ENCODE measurements around the gene TNFSF11.
"Not testable (repeated sequence)": the region's sequence is repeated elsewhere in the genome, so short reads cannot be mapped to it uniquely, and the experiment has no call there.

Gene TNFSF11

GRCh38 chr13:42551611-42552010, 22.3 kb upstream of the TNFSF11 start:
- TF ChIP-seq FOXP2 (optimal IDR thresholded peaks at IDR 0.05; ENCODE audit: control extremely low read depth, extremely low read length, insufficient read depth) (no peak), POLR2AphosphoS5 (IDR thresholded peaks at IDR 0.05; ENCODE audit: borderline replicate concordance, low read depth, low read length) (no peak), EZH2 (IDR thresholded peaks at IDR 0.05) (no peak)
- H3K9me3 ChIP-seq (ENCODE audit: low read depth, low read length): no peaks in the 10 kb centered on the region
- H3K36me3 ChIP-seq (ENCODE audit: insufficient read depth, low read length): no peaks in the 10 kb centered on the region
- no peak overlapping the region for H3K9ac ChIP-seq (ENCODE audit: insufficient read length)
- H3K4me3 ChIP-seq: no peak overlapping the region
- no peak for DNase-seq (ENCODE audit: low read depth, low spot score)
- H3K27ac ChIP-seq: no peak overlapping the region

- H3K27ac ChIP-seq: no peak overlapping the region
These were observed 20.6 kb upstream of the TNFSF11 start for GRCh38 chr13:42553098-42554046.

DNA sequence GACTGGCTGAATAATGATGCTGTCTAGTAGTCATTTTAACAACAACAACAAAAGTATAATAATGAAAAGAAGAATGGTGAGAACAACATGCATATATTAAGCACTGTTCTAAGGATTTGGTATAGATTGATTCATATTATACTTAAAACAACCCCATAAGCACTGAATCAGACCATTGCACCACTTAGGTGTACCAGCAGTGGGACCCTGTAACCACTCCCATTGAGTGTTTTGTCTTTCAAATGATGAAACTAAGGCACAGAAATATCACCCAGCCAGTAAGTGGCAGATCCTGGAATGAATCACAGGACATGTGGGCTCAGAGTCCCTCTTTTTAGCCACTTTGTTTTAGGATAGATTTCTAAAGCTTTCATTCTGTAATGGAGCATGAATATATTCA, 14.9 kb upstream of the TNFSF11 start:
- H3K27ac ChIP-seq: no peak overlapping the region
- H3K36me3 ChIP-seq (ENCODE audit: insufficient read depth, low read length): no peaks in the 10 kb centered on the region
- no peak for DNase-seq (ENCODE audit: low read depth, low spot score)
- TF ChIP-seq POLR2AphosphoS5 (IDR thresholded peaks at IDR 0.05; ENCODE audit: borderline replicate concordance, low read depth, low read length): no peak
- TF ChIP-seq FOXP2 (optimal IDR thresholded peaks at IDR 0.05; ENCODE audit: control extremely low read depth, extremely low read length, insufficient read depth): no peak
- TF ChIP-seq EZH2 (IDR thresholded peaks at IDR 0.05): no peak
- H3K9me3 ChIP-seq (ENCODE audit: low read depth, low read length): no peaks in the 10 kb centered on the region
- no peak overlapping the region for H3K4me3 ChIP-seq
- no peak overlapping the region for H3K9ac ChIP-seq (ENCODE audit: insufficient read length)

More at GRCh38 chr13:42553098-42554046, 20.6 kb upstream of the TNFSF11 start:
- H3K36me3 ChIP-seq (ENCODE audit: insufficient read depth, low read length): no peaks in the 10 kb centered on the region
- H3K9ac ChIP-seq (ENCODE audit: insufficient read length): no peak overlapping the region
- DNase-seq (ENCODE audit: low read depth, low spot score): no peak
- no peaks in the 10 kb centered on the region for H3K9me3 ChIP-seq (ENCODE audit: low read depth, low read length)
- TF ChIP-seq FOXP2 (optimal IDR thresholded peaks at IDR 0.05; ENCODE audit: control extremely low read depth, extremely low read length, insufficient read depth) (no peak), POLR2AphosphoS5 (IDR thresholded peaks at IDR 0.05; ENCODE audit: borderline replicate concordance, low read depth, low read length) (no peak), EZH2 (IDR thresholded peaks at IDR 0.05) (no peak)
- H3K4me3 ChIP-seq: no peak overlapping the region

- not testable (repeated sequence) for H3K4me3 ChIP-seq; H3K9me3 ChIP-seq (ENCODE audit: low read depth, low read length); DNase-seq (ENCODE audit: low read depth, low spot score); H3K27ac ChIP-seq; H3K9ac ChIP-seq (ENCODE audit: insufficient read length); H3K36me3 ChIP-seq (ENCODE audit: insufficient read depth, low read length)
These were observed 14.3 kb upstream of the TNFSF11 start for GRCh38 chr13:42559573-42560218.

DNA sequence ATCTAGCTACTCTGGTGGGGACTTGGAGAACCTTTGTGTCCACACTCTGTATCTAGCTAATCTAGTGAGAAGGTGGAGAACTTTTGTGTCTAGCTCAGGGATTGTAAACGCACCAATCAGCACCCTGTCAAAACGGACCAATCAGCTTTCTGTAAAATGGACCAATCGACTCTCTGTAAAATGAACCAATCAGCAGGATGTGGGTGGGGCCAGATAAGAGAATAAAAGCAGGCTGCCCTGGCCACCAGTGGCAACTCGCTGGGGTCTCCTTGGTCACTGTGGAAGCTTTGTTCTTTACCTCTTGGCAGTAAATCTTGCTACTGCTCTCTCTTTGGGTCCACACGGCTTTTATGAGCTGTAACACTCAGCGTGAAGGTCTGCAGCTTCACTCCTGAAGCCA, 13.6 kb upstream of the TNFSF11 start:
- H3K27ac ChIP-seq; H3K4me3 ChIP-seq; H3K36me3 ChIP-seq (ENCODE audit: insufficient read depth, low read length); H3K9me3 ChIP-seq (ENCODE audit: low read depth, low read length); DNase-seq (ENCODE audit: low read depth, low spot score); H3K9ac ChIP-seq (ENCODE audit: insufficient read length): not testable (repeated sequence)

- H3K27ac ChIP-seq: no peak overlapping the region
- DNase-seq (ENCODE audit: low read depth, low spot score): no peak
- no peak overlapping the region for H3K9ac ChIP-seq (ENCODE audit: insufficient read length)
- TF ChIP-seq POLR2AphosphoS5 (IDR thresholded peaks at IDR 0.05; ENCODE audit: borderline replicate concordance, low read depth, low read length) (no peak), FOXP2 (optimal IDR thresholded peaks at IDR 0.05; ENCODE audit: control extremely low read depth, extremely low read length, insufficient read depth) (no peak), EZH2 (IDR thresholded peaks at IDR 0.05) (no peak)
- no peaks in the 10 kb centered on the region for H3K36me3 ChIP-seq (ENCODE audit: insufficient read depth, low read length)
- no peak overlapping the region for H3K4me3 ChIP-seq
- H3K9me3 ChIP-seq (ENCODE audit: low read depth, low read length): no peaks in the 10 kb centered on the region
These were observed 12.0 kb upstream of the TNFSF11 start for GRCh38 chr13:42561752-42562467.

GRCh38 chr13:42567906-42568305, 6.0 kb upstream of the TNFSF11 start:
- TF ChIP-seq FOXP2 (optimal IDR thresholded peaks at IDR 0.05; ENCODE audit: control extremely low read depth, extremely low read length, insufficient read depth) (no peak), EZH2 (IDR thresholded peaks at IDR 0.05) (no peak), POLR2AphosphoS5 (IDR thresholded peaks at IDR 0.05; ENCODE audit: borderline replicate concordance, low read depth, low read length) (no peak)
- Histone ChIP-seq H3K9me3 (ENCODE audit: low read depth, low read length) (no peaks in the 10 kb centered on the region), H3K9ac (ENCODE audit: insufficient read length) (no peak overlapping the region), H3K27ac (no peak overlapping the region), H3K36me3 (ENCODE audit: insufficient read depth, low read length) (no peaks in the 10 kb centered on the region), H3K4me3 (no peak overlapping the region)
- DNase-seq (ENCODE audit: low read depth, low spot score): no peak

- no peak for DNase-seq (ENCODE audit: low read depth, low spot score)
These were observed 4.2 kb upstream of the TNFSF11 start for GRCh38 chr13:42569576-42570344.

More at GRCh38 chr13:42569576-42570344, 4.2 kb upstream of the TNFSF11 start:
- H3K9me3 ChIP-seq (ENCODE audit: low read depth, low read length): no peaks in the 10 kb centered on the region
- H3K9ac ChIP-seq (ENCODE audit: insufficient read length): no peak overlapping the region
- H3K27ac ChIP-seq: no peak overlapping the region
- TF ChIP-seq EZH2 (IDR thresholded peaks at IDR 0.05) (no peak), POLR2AphosphoS5 (IDR thresholded peaks at IDR 0.05; ENCODE audit: borderline replicate concordance, low read depth, low read length) (no peak), FOXP2 (optimal IDR thresholded peaks at IDR 0.05; ENCODE audit: control extremely low read depth, extremely low read length, insufficient read depth) (no peak)
- no peak overlapping the region for H3K4me3 ChIP-seq
- no peaks in the 10 kb centered on the region for H3K36me3 ChIP-seq (ENCODE audit: insufficient read depth, low read length)
